ENCODE results near the gene AGPAT1.

AGPAT1 gene

GRCh38 chr6:32140420-32141046, 35.4 kb downstream of the AGPAT1 start:
- Histone ChIP-seq H3K4me2 (ENCODE audit: low read length) (peak overlapping the region; percentile 49), H3K27ac (peak overlapping the region; percentile 67), H3K9me3 (ENCODE audit: control insufficient read depth, low read length) (no peaks in the 10 kb centered on the region), H2AFZ (peak overlapping the region; percentile 84), H3K27me3 (ENCODE audit: control insufficient read depth, insufficient read depth, low read length) (no peaks in the 10 kb centered on the region), H3K4me3 (ENCODE audit: low read depth, low read length) (peak overlapping the region; percentile 14), H3K9ac (no peak overlapping the region), H3K4me1 (peaks cover 10% of the 10 kb centered on the region), H3K79me2 (no peaks in the 10 kb centered on the region), H3K36me3 (ENCODE audit: control insufficient read depth, insufficient read depth, low read length) (no peaks in the 10 kb centered on the region)
- no peak for TF ChIP-seq CTCF (IDR thresholded peaks at IDR 0.05)

GRCh38 chr6:32139590-32139989, 36.3 kb downstream of the AGPAT1 start:
- H3K79me2 ChIP-seq, result no peaks in the 10 kb centered on the region
- H3K27ac ChIP-seq, result no peak overlapping the region
- no peak overlapping the region for H2AFZ ChIP-seq
- no peaks in the 10 kb centered on the region for H3K27me3 ChIP-seq (ENCODE audit: control insufficient read depth, insufficient read depth, low read length)
- no peaks in the 10 kb centered on the region for H3K9me3 ChIP-seq (ENCODE audit: control insufficient read depth, low read length)
- H3K4me1 ChIP-seq, result peaks cover 10% of the 10 kb centered on the region
- H3K9ac ChIP-seq, result no peak overlapping the region
- no peaks in the 10 kb centered on the region for H3K36me3 ChIP-seq (ENCODE audit: control insufficient read depth, insufficient read depth, low read length)
- TF ChIP-seq CTCF (IDR thresholded peaks at IDR 0.05), result no peak
- H3K4me2 ChIP-seq (ENCODE audit: low read length), result no peak overlapping the region
- no peak overlapping the region for H3K4me3 ChIP-seq (ENCODE audit: low read depth, low read length)

- no peak overlapping the region for H2AFZ ChIP-seq
- no peaks in the 10 kb centered on the region for H3K27me3 ChIP-seq (ENCODE audit: control insufficient read depth, insufficient read depth, low read length)
- no peaks in the 10 kb centered on the region for H3K9me3 ChIP-seq (ENCODE audit: control insufficient read depth, low read length)
- no peak overlapping the region for H3K9ac ChIP-seq
- no peak overlapping the region for H3K4me2 ChIP-seq (ENCODE audit: low read length)
- peaks cover 10% of the 10 kb centered on the region for H3K4me1 ChIP-seq
- TF ChIP-seq CTCF (IDR thresholded peaks at IDR 0.05), result no peak
- no peak overlapping the region for H3K27ac ChIP-seq
- no peaks in the 10 kb centered on the region for H3K36me3 ChIP-seq (ENCODE audit: control insufficient read depth, insufficient read depth, low read length)
- no peaks in the 10 kb centered on the region for H3K79me2 ChIP-seq
- H3K4me3 ChIP-seq (ENCODE audit: low read depth, low read length), result no peak overlapping the region
Observed at GRCh38 chr6:32137454-32137853, 38.4 kb downstream of the AGPAT1 start.

- Histone ChIP-seq H3K27me3 (ENCODE audit: control insufficient read depth, insufficient read depth, low read length) (no peaks in the 10 kb centered on the region), H3K4me1 (peaks cover 4% of the 10 kb centered on the region)
- TF ChIP-seq CTCF (IDR thresholded peaks at IDR 0.05), result no peak
Observed at GRCh38 chr6:32133786-32134185, 42.1 kb downstream of the AGPAT1 start.

GRCh38 chr6:32132110-32132509, 43.8 kb downstream of the AGPAT1 start:
- Histone ChIP-seq H3K9ac (no peak overlapping the region), H3K4me1 (peaks cover 12% of the 10 kb centered on the region), H3K27ac (no peak overlapping the region), H3K36me3 (ENCODE audit: control insufficient read depth, insufficient read depth, low read length) (no peaks in the 10 kb centered on the region), H3K27me3 (ENCODE audit: control insufficient read depth, insufficient read depth, low read length) (no peaks in the 10 kb centered on the region), H3K9me3 (ENCODE audit: control insufficient read depth, low read length) (no peaks in the 10 kb centered on the region), H3K4me2 (ENCODE audit: low read length) (no peak overlapping the region), H2AFZ (no peak overlapping the region), H3K4me3 (ENCODE audit: low read depth, low read length) (no peak overlapping the region), H3K79me2 (peaks cover 5% of the 10 kb centered on the region)
- no peak for TF ChIP-seq CTCF (IDR thresholded peaks at IDR 0.05)

More at GRCh38 chr6:32133786-32134185, 42.1 kb downstream of the AGPAT1 start:
- no peak overlapping the region for H3K4me2 ChIP-seq (ENCODE audit: low read length)
- no peaks in the 10 kb centered on the region for H3K9me3 ChIP-seq (ENCODE audit: control insufficient read depth, low read length)
- H3K27ac ChIP-seq, result no peak overlapping the region
- H2AFZ ChIP-seq, result no peak overlapping the region
- no peaks in the 10 kb centered on the region for H3K36me3 ChIP-seq (ENCODE audit: control insufficient read depth, insufficient read depth, low read length)
- H3K9ac ChIP-seq, result no peak overlapping the region
- no peaks in the 10 kb centered on the region for H3K79me2 ChIP-seq
- no peak overlapping the region for H3K4me3 ChIP-seq (ENCODE audit: low read depth, low read length)

All from parathyroid adenoma (tissue), 2 donors.